ENCODE data around the gene SLC39A3.

DNA sequence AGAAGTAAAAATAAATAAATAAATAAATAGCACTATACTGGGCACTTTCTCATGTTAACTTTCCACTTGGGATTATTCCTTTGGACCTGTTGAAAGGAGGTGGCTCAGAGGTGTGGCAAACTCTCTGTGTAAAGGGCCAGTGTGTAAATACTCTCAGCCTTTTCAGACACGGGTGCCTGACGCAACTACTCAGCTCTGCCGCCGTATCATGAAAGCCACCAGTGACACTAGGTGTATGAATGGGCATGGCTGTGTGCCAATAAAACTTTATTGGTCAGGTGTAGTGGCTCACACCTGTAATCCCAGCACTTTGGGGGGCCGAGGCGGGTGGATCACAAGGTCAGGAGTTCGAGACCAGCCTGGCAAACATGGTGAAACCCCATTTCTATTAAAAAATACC lies 20.1 kb upstream of the SLC39A3 start:
- no peak for TF ChIP-seq CTCF (IDR thresholded peaks at IDR 0.05)
- no peak for TF ChIP-seq POLR2A (IDR thresholded peaks at IDR 0.05)
